T-cell (primary cell): Measurements from ENCODE around the gene TRIM33. TPM values are rescaled to one million over a fixed set of nuclear protein-coding genes. Genes with fewer than 3 reads are reported as not detected.
"Not testable (repeated sequence)": the region's sequence is repeated elsewhere in the genome, so short reads cannot be mapped to it uniquely, and the experiment has no call there.

Experiments
- ATAC-seq, 4 experiments: fragments of 200-7000 bp in 3 of 4; fragments of 150-1000 bp in 1 of 4; cut with Tn5 transposase; replicated peaks in 1 of 4; 1 replicate in 3 of 4; 2 replicates in 1 of 4; pipeline ENCODE4 v1.10.0; 2021; ENCODE audit warnings: moderate library complexity in 3 of 4, mild to moderate bottlenecking in 2 of 4, moderate number of reproducible peaks in 1 of 4
- CTCF ChIA-PET, 2 donors: fragments of 300-600 bp; sonication (Branson Sonifier 250); formaldehyde crosslinking; loops; one replicate each; lab custom pipeline; 2022; ENCODE audit warnings: antibody characterized with exemption in 2 of 2; lab: Charles Lee
- POLR2A ChIA-PET, 2 donors: fragments of 300-600 bp; sonication (Branson Sonifier 250); formaldehyde crosslinking; loops; one replicate each; lab custom pipeline; 2022; ENCODE audit warnings: antibody characterized with exemption in 2 of 2; lab: Charles Lee
- DNase-seq, 35 experiments: peaks; one replicate each; pipeline versions ENCODE4 v3.0.0 to v3.0.0-alpha.2; 2013 to 2023
- H3K27ac ChIP-seq: one replicate; pipeline ENCODE4 v1.5.1; 2013; ENCODE audit warnings: low read length
- H3K27me3 ChIP-seq, 2 experiments: replicated peaks in 1 of 2; 1 replicate in 1 of 2; 2 replicates in 1 of 2; pipeline versions ENCODE4 v1.6.1 to v1.7.0; 2013; ENCODE audit warnings: low read length in 1 of 2, mixed read lengths in 1 of 2; ENCODE audit not compliant: control insufficient read depth in 2 of 2, insufficient read depth in 2 of 2; ENCODE audit errors: extremely low read depth in 1 of 2
- H3K36me3 ChIP-seq, 2 donors: 1 replicate in 1 of 2; 2 replicates in 1 of 2; pipeline versions ENCODE4 v1.6.1 to v1.7.0; 2013; ENCODE audit warnings: low read length in 1 of 2; ENCODE audit not compliant: control insufficient read depth in 2 of 2, insufficient read depth in 1 of 2; ENCODE audit errors: extremely low read depth in 1 of 2
- H3K4me1 ChIP-seq, 2 experiments: 1 replicate in 1 of 2; 2 replicates in 1 of 2; pipeline versions ENCODE4 v1.6.1 to v1.7.0; 2013; ENCODE audit warnings: low read length in 2 of 2, mixed read lengths in 1 of 2; ENCODE audit not compliant: insufficient read depth in 2 of 2, control insufficient read depth in 1 of 2; ENCODE audit errors: extremely low read depth in 1 of 2
- H3K4me3 ChIP-seq, 2 donors: 1 replicate in 1 of 2; 2 replicates in 1 of 2; pipeline versions ENCODE4 v1.5.1 to v1.7.0; 2013; ENCODE audit warnings: mild to moderate bottlenecking in 2 of 2, low read length in 1 of 2, moderate library complexity in 1 of 2; ENCODE audit not compliant: control insufficient read depth in 1 of 2; ENCODE audit errors: extremely low read depth in 1 of 2
- H3K9me3 ChIP-seq: 2 replicates; pipeline ENCODE4 v1.7.0; 2013
- H3K27ac Mint-ChIP-seq, 2 donors: one replicate each; pipeline ENCODE4 v1.8.0; 2020 to 2021; ENCODE audit warnings: mild to moderate bottlenecking in 2 of 2, mixed read lengths in 2 of 2
- H3K27me3 Mint-ChIP-seq, 2 donors: one replicate each; pipeline ENCODE4 v1.8.0; 2021 to 2022; ENCODE audit warnings: mixed read lengths in 2 of 2
- H3K36me3 Mint-ChIP-seq: one replicate; pipeline ENCODE4 v1.8.0; 2021; ENCODE audit warnings: mixed read lengths
- H3K4me1 Mint-ChIP-seq, 3 donors: one replicate each; pipeline ENCODE4 v1.8.0; 2020 to 2022; ENCODE audit warnings: mixed read lengths in 3 of 3, mild to moderate bottlenecking in 1 of 3
- H3K4me3 Mint-ChIP-seq, 3 donors: one replicate each; pipeline ENCODE4 v1.8.0; 2020 to 2022; ENCODE audit warnings: mild to moderate bottlenecking in 3 of 3, mixed read lengths in 3 of 3, moderate library complexity in 3 of 3
- H3K9me3 Mint-ChIP-seq, 3 donors: one replicate each; pipeline ENCODE4 v1.8.0; 2020 to 2022; ENCODE audit warnings: mixed read lengths in 3 of 3
- WGBS: methylation state at CpG from one replicate; pipeline ENCODE4 v1.1.5; 2013; ENCODE audit warnings: missing lambda C conversion rate; ENCODE audit not compliant: insufficient coverage; 5-methylcytosine and 5-hydroxymethylcytosine counted together
- total RNA-seq, 35 experiments: library from RNA in 6 of 35; stranded (reverse) in 6 of 35; fragments of 120-200 nt in 1 of 35; gene quantifications; one replicate each; pipeline versions ENCODE4 v1.2.1 to v1.2.4 and lab custom pipeline; 2013 to 2026

The TRIM33 gene
- total RNA-seq, 5 donors from 2014 or later (not counting 1 experiment from before 2014, with no cell fraction given), result 41.6 to 60.6 (median 47.3) TPM

DNA sequence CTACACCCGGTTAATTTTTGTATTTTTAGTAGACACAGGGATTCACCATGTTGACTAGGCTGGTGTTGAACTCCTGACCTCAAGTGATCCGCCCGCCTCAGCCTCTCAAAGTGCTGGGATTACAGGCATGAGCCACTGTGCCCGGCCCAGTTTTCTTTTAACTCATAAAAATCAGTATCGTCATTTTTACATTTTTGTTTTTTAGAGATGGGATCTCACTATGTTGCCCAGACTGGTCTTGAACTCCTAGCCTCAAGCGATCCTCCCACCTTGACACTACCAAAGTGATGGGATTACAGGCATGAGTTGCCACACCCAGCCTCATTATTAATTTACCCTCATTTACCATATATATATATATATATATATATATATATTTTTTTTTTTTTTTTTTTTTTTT is 123.4 kb downstream of the TRIM33 start:
- CTCF ChIA-PET, H3K4me3 ChIP-seq, DNase-seq, H3K4me1 Mint-ChIP-seq, H3K27me3 Mint-ChIP-seq, H3K27me3 ChIP-seq, H3K4me3 Mint-ChIP-seq, POLR2A ChIA-PET, H3K4me1 ChIP-seq, H3K9me3 ChIP-seq, H3K36me3 ChIP-seq, H3K27ac ChIP-seq, H3K27ac Mint-ChIP-seq, ATAC-seq: not testable (repeated sequence)
- H3K36me3 Mint-ChIP-seq, result peaks cover 24% of the 10 kb centered on the region
- no CpG with 5 or more reads among the region's 6 CpGs for WGBS
- H3K9me3 Mint-ChIP-seq, result peaks cover 20 to 48% (median 35%) of the 10 kb centered on the region in 3 donors

DNA sequence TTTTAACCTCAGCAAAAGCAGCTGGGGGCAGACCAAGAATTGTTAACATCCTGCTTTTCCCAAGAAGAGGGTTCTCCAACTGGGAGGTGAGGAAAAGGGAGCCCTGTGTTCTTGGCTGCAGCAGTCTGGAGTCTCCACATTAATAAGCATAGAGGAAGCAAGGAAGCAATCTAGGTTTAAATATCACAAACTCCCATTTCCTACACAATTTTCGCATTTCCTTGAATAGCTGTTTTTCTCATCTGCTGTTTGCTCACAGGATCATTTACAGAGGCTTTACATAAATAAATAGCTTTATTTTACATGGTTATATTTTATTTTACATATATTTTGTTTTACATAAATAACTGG is 124.0 kb downstream of the TRIM33 start:
- Histone ChIP-seq H3K4me3 (no peak overlapping the region), H3K9me3 (no peaks in the 10 kb centered on the region), H3K36me3 (peaks cover 0 to 1% of the 10 kb centered on the region in 2 donors), H3K27me3 (no peaks in the 10 kb centered on the region), H3K27ac (no peak overlapping the region), H3K4me1 (no peaks in the 10 kb centered on the region)
- H3K4me1 Mint-ChIP-seq, result no peaks in the 10 kb centered on the region
- WGBS, result no CpG with 5 or more reads among the region's 1 CpG
- ChIA-PET POLR2A (no interaction called here), CTCF (no interaction called here)
- DNase-seq, result no peak
- H3K27ac Mint-ChIP-seq, result no peak overlapping the region
- no peak overlapping the region for H3K4me3 Mint-ChIP-seq
- H3K27me3 Mint-ChIP-seq, result no peaks in the 10 kb centered on the region
- H3K9me3 Mint-ChIP-seq, result peaks cover 23 to 51% (median 35%) of the 10 kb centered on the region in 3 donors
- H3K36me3 Mint-ChIP-seq, result peaks cover 19% of the 10 kb centered on the region
- ATAC-seq, result no peak

- Mint-ChIP-seq H3K9me3 (peaks cover 26 to 57% (median 35%) of the 10 kb centered on the region in 3 donors), H3K4me3 (no peak overlapping the region), H3K27ac (no peak overlapping the region), H3K4me1 (no peaks in the 10 kb centered on the region), H3K36me3 (peaks cover 13% of the 10 kb centered on the region), H3K27me3 (no peaks in the 10 kb centered on the region)
- H3K4me1 ChIP-seq, result no peaks in the 10 kb centered on the region
- no peaks in the 10 kb centered on the region for H3K9me3 ChIP-seq
- ChIA-PET POLR2A (no interaction called here), CTCF (interaction anchor here in 1 of 2 donors (0.5 kb wide), 1 partner anchor 13 kb away, joined by 4 read pairs; no protein-coding TSS in a partner anchor)
- DNase-seq, result no peak
- no peak overlapping the region for H3K4me3 ChIP-seq
- no peak overlapping the region for H3K27ac ChIP-seq
- ATAC-seq, result no peak
- WGBS, result no CpG with 5 or more reads among the region's 3 CpGs
- no peaks in the 10 kb centered on the region for H3K36me3 ChIP-seq
- H3K27me3 ChIP-seq, result no peaks in the 10 kb centered on the region
These were observed 124.6 kb downstream of the TRIM33 start for GRCh38 chr1:114386129-114387009.

GRCh38 chr1:114384922-114385321 is 126.1 kb downstream of the TRIM33 start:
- POLR2A ChIA-PET, result no interaction called here
- peaks cover 30 to 62% (median 31%) of the 10 kb centered on the region in 3 donors for H3K9me3 Mint-ChIP-seq

GRCh38 chr1:114379987-114380386 is 131.0 kb downstream of the TRIM33 start:
- Mint-ChIP-seq H3K9me3 (peaks cover 21 to 59% (median 31%) of the 10 kb centered on the region in 3 donors), H3K4me3 (no peak overlapping the region), H3K27ac (no peak overlapping the region), H3K4me1 (no peaks in the 10 kb centered on the region), H3K36me3 (no peaks in the 10 kb centered on the region), H3K27me3 (no peaks in the 10 kb centered on the region)
- ATAC-seq (no peak), DNase-seq (no peak)
- no peak overlapping the region for H3K4me3 ChIP-seq
- no peaks in the 10 kb centered on the region for H3K4me1 ChIP-seq
- H3K36me3 ChIP-seq, result no peaks in the 10 kb centered on the region
- H3K27ac ChIP-seq, result no peak overlapping the region
- ChIA-PET CTCF (interaction anchor here in 1 of 2 donors (0.7 kb wide), 1 partner anchor 35 kb away, joined by 3 read pairs; no protein-coding TSS in a partner anchor), POLR2A (no interaction called here)
- peaks cover 0 to 2% of the 10 kb centered on the region in 2 experiments for H3K27me3 ChIP-seq
- H3K9me3 ChIP-seq, result no peaks in the 10 kb centered on the region

More at GRCh38 chr1:114384922-114385321, 126.1 kb downstream of the TRIM33 start:
- Mint-ChIP-seq H3K27me3 (no peaks in the 10 kb centered on the region), H3K4me3 (no peak overlapping the region), H3K36me3 (peaks cover 3% of the 10 kb centered on the region), H3K4me1 (no peaks in the 10 kb centered on the region), H3K27ac (no peak overlapping the region)
- CTCF ChIA-PET, result no interaction called here
- DNase-seq, result no peak
- no peak for ATAC-seq
- H3K4me3 ChIP-seq, result no peak overlapping the region
- H3K36me3 ChIP-seq, result no peaks in the 10 kb centered on the region
- no peaks in the 10 kb centered on the region for H3K9me3 ChIP-seq
- H3K27ac ChIP-seq, result no peak overlapping the region
- WGBS, result no CpG with 5 or more reads among the region's 1 CpG
- no peaks in the 10 kb centered on the region for H3K27me3 ChIP-seq
- no peaks in the 10 kb centered on the region for H3K4me1 ChIP-seq

GRCh38 chr1:114379358-114379757 is 131.6 kb downstream of the TRIM33 start:
- WGBS, result no CpG with 5 or more reads among the region's 2 CpGs
- Mint-ChIP-seq H3K4me1 (no peaks in the 10 kb centered on the region), H3K27ac (no peak overlapping the region), H3K36me3 (no peaks in the 10 kb centered on the region), H3K4me3 (no peak overlapping the region), H3K27me3 (no peaks in the 10 kb centered on the region), H3K9me3 (peaks cover 16 to 55% (median 28%) of the 10 kb centered on the region in 3 donors)
- H3K4me3 ChIP-seq, result no peak overlapping the region
- H3K27me3 ChIP-seq, result peaks cover 0 to 2% of the 10 kb centered on the region in 2 experiments
- ATAC-seq (no peak), DNase-seq (no peak)
- no peak overlapping the region for H3K27ac ChIP-seq
- ChIA-PET POLR2A (interaction anchor here in 1 of 2 donors (0.6 kb wide), 1 partner anchor 41 kb away, joined by 4 read pairs; no protein-coding TSS in a partner anchor), CTCF (interaction anchor here in 1 of 2 donors (0.7 kb wide), 1 partner anchor 36 kb away, joined by 3 read pairs; no protein-coding TSS in a partner anchor)
- no peaks in the 10 kb centered on the region for H3K36me3 ChIP-seq
- no peaks in the 10 kb centered on the region for H3K9me3 ChIP-seq
- no peaks in the 10 kb centered on the region for H3K4me1 ChIP-seq
